NCI-H2227 (cell line): ENCODE results near the gene PNMA3.
"Not testable (repeated sequence)": the region's sequence is repeated elsewhere in the genome, so short reads cannot be mapped to it uniquely, and the experiment has no call there.

Experiments
- DNase-seq: peaks from one replicate; lab custom pipeline; 2025; ENCODE audit not compliant: unreplicated experiment; lab: John Stamatoyannopoulos, UW

PNMA3 gene

DNA sequence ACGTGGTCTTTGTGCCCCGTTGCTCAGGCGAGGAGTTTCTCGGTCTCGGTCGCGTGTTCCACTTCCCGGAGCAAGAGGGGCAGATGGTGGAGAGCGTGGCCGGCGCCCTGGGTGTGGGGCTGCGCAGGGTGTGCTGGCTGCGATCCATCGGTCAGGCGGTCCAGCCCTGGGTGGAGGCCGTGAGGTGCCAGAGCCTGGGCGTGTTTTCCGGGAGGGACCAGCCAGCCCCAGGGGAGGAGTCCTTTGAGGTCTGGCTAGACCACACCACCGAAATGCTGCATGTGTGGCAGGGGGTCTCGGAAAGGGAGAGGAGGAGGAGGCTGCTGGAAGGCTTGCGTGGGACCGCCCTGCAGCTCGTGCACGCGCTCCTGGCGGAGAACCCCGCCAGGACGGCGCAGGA, 17.1 kb downstream of the PNMA3 start:
- DNase-seq, result not testable (repeated sequence)

- DNase-seq, result no peak
These were observed 18.1 kb downstream of the PNMA3 start for GRCh38 chrX:153074262-153074899.

GRCh38 chrX:153074935-153075334, 18.7 kb downstream of the PNMA3 start:
- DNase-seq, result no peak

- no peak for DNase-seq
These were observed 19.1 kb downstream of the PNMA3 start for GRCh38 chrX:153075366-153075765.

DNA sequence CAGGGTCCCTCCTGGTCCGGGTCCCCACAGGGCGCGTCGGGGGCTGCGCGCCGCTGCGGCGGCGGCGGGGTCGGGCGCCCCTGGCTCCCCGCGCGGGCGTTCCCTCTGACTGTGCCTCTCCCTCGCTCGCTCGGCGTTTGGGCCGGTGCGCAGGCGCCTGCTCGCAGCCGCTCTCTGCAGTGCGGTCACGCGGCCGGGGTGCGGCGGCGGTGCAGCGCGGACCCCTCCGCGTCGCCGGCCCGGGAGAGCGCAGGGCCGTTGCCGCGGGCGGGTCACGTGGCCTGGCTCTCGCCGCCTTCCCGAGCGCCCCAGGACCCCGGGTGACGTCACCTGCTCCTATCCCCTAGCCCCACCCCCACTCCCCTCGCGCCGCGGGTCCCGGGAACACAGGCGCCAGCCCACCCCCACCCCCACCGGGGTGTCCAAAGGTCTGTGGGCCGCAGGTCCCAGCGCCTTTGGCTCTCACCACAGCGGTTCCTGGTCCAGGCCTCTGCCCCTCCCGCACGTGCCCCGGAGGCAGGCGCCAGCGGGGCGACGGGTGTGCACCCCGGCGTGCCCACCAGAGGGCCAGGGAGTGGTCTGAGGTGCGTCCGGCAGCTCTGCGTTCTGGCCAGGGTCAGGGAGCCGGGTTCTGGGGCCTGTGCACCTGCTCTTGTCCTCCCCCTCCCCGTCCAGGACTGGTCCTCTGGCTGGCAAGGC, 21.3 kb downstream of the PNMA3 start:
- DNase-seq, result not testable (repeated sequence)

GRCh38 chrX:153083238-153083923, 27.1 kb downstream of the PNMA3 start:
- not testable (repeated sequence) for DNase-seq

DNA sequence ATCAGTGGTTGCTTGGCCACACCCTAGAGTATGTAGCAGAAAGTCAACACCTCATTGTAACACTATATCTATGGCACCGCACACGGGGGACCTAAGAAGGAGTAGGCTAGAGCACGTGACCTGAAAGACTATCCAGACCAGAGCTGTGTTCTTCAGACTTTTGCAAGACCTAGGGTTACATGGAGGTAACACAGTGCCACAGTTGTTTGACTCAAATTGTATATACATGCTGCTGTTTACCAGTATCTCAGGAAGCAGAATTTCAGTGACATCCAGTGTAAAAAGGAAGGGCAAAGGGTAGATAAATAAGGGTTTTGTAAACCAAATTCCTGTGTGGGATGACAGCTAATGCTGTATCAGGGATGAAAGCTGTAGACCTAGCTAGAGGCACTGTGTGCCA, 46.1 kb downstream of the PNMA3 start:
- DNase-seq, result no peak

DNA sequence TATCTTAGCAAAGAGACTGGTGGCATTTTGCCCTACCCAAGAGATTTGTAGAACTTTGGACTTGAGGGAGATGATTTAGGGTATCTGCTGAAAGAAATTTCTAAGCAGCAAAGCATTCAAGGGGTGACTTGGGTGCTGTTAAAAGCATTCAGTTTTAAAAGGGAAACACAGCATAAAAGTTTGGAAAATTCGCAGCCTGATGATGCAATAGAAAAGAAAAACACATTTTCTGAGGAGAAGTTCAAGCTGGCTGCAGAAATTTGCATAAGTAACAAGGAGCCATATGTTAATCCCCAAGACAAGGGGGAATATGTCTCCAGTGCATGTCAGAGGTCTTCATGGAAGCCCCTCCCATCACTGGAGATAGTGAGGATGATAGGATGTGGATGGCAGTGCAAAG, 48.7 kb downstream of the PNMA3 start:
- DNase-seq, result not testable (repeated sequence)

- not testable (repeated sequence) for DNase-seq
These were observed 50.0 kb downstream of the PNMA3 start for GRCh38 chrX:153106092-153106801.
